Measurements from ENCODE around the gene SPECC1.
"Not testable (repeated sequence)": the region's sequence is repeated elsewhere in the genome, so short reads cannot be mapped to it uniquely, and the experiment has no call there.

Gene SPECC1

GRCh38 chr17:20010099-20010863, 1.1 kb downstream of the SPECC1 start:
- no peak for DNase-seq (ENCODE audit: low spot score)

GRCh38 chr17:20010936-20011335, 1.8 kb downstream of the SPECC1 start:
- no peak for DNase-seq (ENCODE audit: low spot score)

- no peak for DNase-seq (ENCODE audit: low spot score)
Measured at GRCh38 chr17:20012017-20012536, 2.9 kb downstream of the SPECC1 start.

- not testable (repeated sequence) for DNase-seq (ENCODE audit: low spot score)
Measured at GRCh38 chr17:20016475-20016992, 7.4 kb downstream of the SPECC1 start.

- DNase-seq (ENCODE audit: low spot score): no peak
Measured at GRCh38 chr17:20022701-20023100, 13.5 kb downstream of the SPECC1 start.

- no peak for DNase-seq (ENCODE audit: low spot score)
Measured at GRCh38 chr17:20026960-20027359, 17.8 kb downstream of the SPECC1 start.

- no peak for DNase-seq (ENCODE audit: low spot score)
Measured at GRCh38 chr17:20028443-20028842, 19.3 kb downstream of the SPECC1 start.

- no peak for DNase-seq (ENCODE audit: low spot score)
Measured at GRCh38 chr17:20032636-20033035, 23.5 kb downstream of the SPECC1 start.

GRCh38 chr17:20033415-20033814, 24.3 kb downstream of the SPECC1 start:
- no peak for DNase-seq (ENCODE audit: low spot score)

- DNase-seq (ENCODE audit: low spot score): no peak
Measured at GRCh38 chr17:20035501-20035900, 26.3 kb downstream of the SPECC1 start.

GRCh38 chr17:20037286-20037685, 28.1 kb downstream of the SPECC1 start:
- not testable (repeated sequence) for DNase-seq (ENCODE audit: low spot score)

- DNase-seq (ENCODE audit: low spot score): no peak
Measured at GRCh38 chr17:20039037-20039436, 29.9 kb downstream of the SPECC1 start.

- DNase-seq (ENCODE audit: low spot score): no peak
Measured at GRCh38 chr17:20040216-20040615, 31.1 kb downstream of the SPECC1 start.

- DNase-seq (ENCODE audit: low spot score): no peak
Measured at GRCh38 chr17:20043021-20043420, 33.9 kb downstream of the SPECC1 start.

GRCh38 chr17:20045476-20045875, 36.3 kb downstream of the SPECC1 start:
- DNase-seq (ENCODE audit: low spot score): no peak

GRCh38 chr17:20046629-20047028, 37.5 kb downstream of the SPECC1 start:
- no peak for DNase-seq (ENCODE audit: low spot score)

GRCh38 chr17:20051624-20052023, 42.5 kb downstream of the SPECC1 start:
- no peak for DNase-seq (ENCODE audit: low spot score)

- no peak for DNase-seq (ENCODE audit: low spot score)
Measured at GRCh38 chr17:20053361-20053964, 44.3 kb downstream of the SPECC1 start.

GRCh38 chr17:20059728-20060188, 50.6 kb downstream of the SPECC1 start:
- no peak for DNase-seq (ENCODE audit: low spot score)

- DNase-seq (ENCODE audit: low spot score): no peak
Measured at GRCh38 chr17:20063665-20064648, 54.8 kb downstream of the SPECC1 start.

GRCh38 chr17:20066253-20066652, 57.1 kb downstream of the SPECC1 start:
- DNase-seq (ENCODE audit: low spot score): no peak

GRCh38 chr17:20067711-20068110, 58.6 kb downstream of the SPECC1 start:
- no peak for DNase-seq (ENCODE audit: low spot score)

All from ecto neural progenitor cell (in vitro differentiated cells).